K562 treated with DMSO at 1 percent for 12 hours (cell line): ENCODE measurements around the gene XAF1. TPM values are rescaled to one million over a fixed set of nuclear protein-coding genes. Genes with fewer than 3 reads are reported as not detected.

ENCODE experiments used
- total RNA-seq: library from RNA; unstranded; fragments of 300-600 nt; gene quantifications from 2 replicates; pipeline ENCODE4 v1.2.3, GENCODE V29; 2022; ENCODE audit not compliant: insufficient read depth

The XAF1 gene, protein sequence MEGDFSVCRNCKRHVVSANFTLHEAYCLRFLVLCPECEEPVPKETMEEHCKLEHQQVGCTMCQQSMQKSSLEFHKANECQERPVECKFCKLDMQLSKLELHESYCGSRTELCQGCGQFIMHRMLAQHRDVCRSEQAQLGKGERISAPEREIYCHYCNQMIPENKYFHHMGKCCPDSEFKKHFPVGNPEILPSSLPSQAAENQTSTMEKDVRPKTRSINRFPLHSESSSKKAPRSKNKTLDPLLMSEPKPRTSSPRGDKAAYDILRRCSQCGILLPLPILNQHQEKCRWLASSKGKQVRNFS
- total RNA-seq: 0.52 TPM in 1 of 2 replicates, not detected in the other

GRCh38 chr17:6755731-6756184, at the start of gene XAF1:
TSS of gene XAF1 (plus strand) at chr17:6756046. CDS start at chr17:6756079, 33 bp downstream.

DNA sequence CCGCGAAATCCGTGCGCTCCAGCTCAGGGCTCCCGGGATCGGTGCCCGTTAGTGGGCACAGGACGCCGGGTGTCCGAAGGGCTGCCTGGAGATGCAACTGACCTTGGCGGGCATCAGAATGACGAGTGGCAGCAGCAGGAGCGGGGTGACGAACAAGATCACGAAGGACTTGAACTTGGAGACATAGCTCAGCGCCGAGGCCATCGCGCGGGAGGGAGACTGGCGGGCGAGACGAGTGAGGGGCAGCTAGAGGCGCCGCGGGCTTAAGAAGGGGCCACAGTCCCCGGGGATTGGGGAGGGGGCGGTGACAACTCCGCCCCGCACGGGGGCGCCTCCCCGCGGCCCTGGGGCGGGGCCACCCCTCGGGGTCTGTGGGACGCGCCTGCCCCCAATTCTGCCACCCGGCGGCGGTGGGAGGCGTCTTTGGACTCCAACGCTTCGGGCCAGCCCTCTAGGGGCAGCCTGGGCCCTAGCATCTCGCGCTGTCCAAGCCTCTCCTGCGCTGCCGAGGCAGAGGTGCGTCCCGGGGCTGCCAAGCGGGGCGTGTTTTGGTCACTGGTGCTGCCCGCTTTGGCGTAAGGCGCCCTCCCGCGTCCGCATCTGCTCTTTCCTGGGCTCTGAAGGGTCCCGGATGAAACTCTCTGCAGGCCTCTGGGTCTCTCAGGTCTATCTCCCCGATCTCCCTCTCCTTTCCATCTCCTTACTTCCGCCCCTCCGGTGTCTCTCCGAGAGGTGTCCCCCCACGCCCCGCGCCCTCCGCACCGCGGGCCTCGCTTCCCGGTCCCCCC, 42.5 kb upstream of the XAF1 start, which contains the start of gene SLC13A5:
TSS of gene SLC13A5 (minus strand) at position 240 of the 788 bp plus-strand sequence. CDS start at position 204, 36 bp downstream.

GRCh38 chr17:6775871-6776405, 20.1 kb downstream of the XAF1 start, which contains the start of gene FBXO39:
TSS of gene FBXO39 (plus strand) at chr17:6776215. CDS start at chr17:6779869, 3,654 bp downstream.

Other genes with a start within 250 kb of the XAF1 start
- 0.14 and 0.26 TPM in 2 replicates for gene PITPNM3, start 199.5 kb upstream of the XAF1 start, total RNA-seq
- 1.5 and 4.4 TPM in 2 replicates for gene KIAA0753, start 115.3 kb upstream of the XAF1 start, total RNA-seq
- gene TXNDC17, start 115.0 kb upstream of the XAF1 start, total RNA-seq: 80.7 and 111 TPM in 2 replicates
- gene MED31, start 104.4 kb upstream of the XAF1 start, total RNA-seq: 4.5 and 6.6 TPM in 2 replicates
- gene C17orf100, start 104.3 kb upstream of the XAF1 start, total RNA-seq: 2.3 and 2.7 TPM in 2 replicates
- gene SLC13A5, start 42.7 kb upstream of the XAF1 start, total RNA-seq: 0.10 TPM in 1 of 2 replicates, not detected in the other
- not detected in 2 replicates for gene FBXO39, start 20.2 kb downstream of the XAF1 start, total RNA-seq
- not detected in 2 replicates for gene TEKT1, start 75.7 kb downstream of the XAF1 start, total RNA-seq
- 1.4 and 3.1 TPM in 2 replicates for gene ALOX12, start 240.0 kb downstream of the XAF1 start, total RNA-seq